Measurements from ENCODE around the gene CIART.

GRCh38 chr1:150322310-150322709 lies 40.0 kb downstream of the CIART start:
- TF ChIP-seq CTCF (IDR thresholded peaks at IDR 0.05) (no peak), ZFX (IDR thresholded peaks at IDR 0.05; ENCODE audit: borderline replicate concordance) (no peak)
